SK-N-MC (cell line): ENCODE data around the gene IL6ST.

Experiments
- EZH2 ChIP-seq: fragments of 200-600 bp; sonication (generic); IDR thresholded peaks from one replicate; pipeline ENCODE4 v1.6.1; 2017; ENCODE audit warnings: antibody characterized with exemption
- POLR2AphosphoS5 ChIP-seq: IDR thresholded peaks from 2 replicates; pipeline ENCODE4 v1.6.1; 2012; ENCODE audit warnings: mild to moderate bottlenecking, low read depth, low read length, borderline replicate concordance

- TF ChIP-seq POLR2AphosphoS5 (no peak), EZH2 (no peak)
Measured at GRCh38 chr5:55985181-55985580, 9.6 kb downstream of the IL6ST start.
